GM12878 (cell line): ENCODE results near the gene KDM1B.

Source experiments
- E2F4 ChIP-seq: IDR thresholded peaks from 2 replicates; pipeline ENCODE4 v1.6.1; 2012; ENCODE audit warnings: low read depth, low read length, improper control_type of control experiment
- EZH2 ChIP-seq: IDR thresholded peaks from 2 replicates; pipeline ENCODE4 v1.6.1; 2012; ENCODE audit warnings: low read depth, mild to moderate bottlenecking, control low read depth, inconsistent platforms, low read length, borderline replicate concordance; ENCODE audit not compliant: control insufficient read depth
- IRF4 ChIP-seq: IDR thresholded peaks from 2 replicates; pipeline ENCODE4 v1.6.1; 2011; ENCODE audit warnings: low read depth, low read length
- NFIC ChIP-seq: IDR thresholded peaks from 2 replicates; pipeline ENCODE4 v1.6.1; 2012; ENCODE audit warnings: low read depth, mild to moderate bottlenecking, inconsistent platforms, low read length, moderate library complexity
- SIX5 ChIP-seq: IDR thresholded peaks from 2 replicates; pipeline ENCODE4 v1.6.1; 2011; ENCODE audit warnings: mild to moderate bottlenecking, low read depth, low read length, moderate library complexity; ENCODE audit not compliant: severe bottlenecking
- TAF1 ChIP-seq: IDR thresholded peaks from 2 replicates; pipeline ENCODE4 v1.6.1; 2011; ENCODE audit warnings: mild to moderate bottlenecking, low read depth, low read length, borderline replicate concordance
- TCF12 ChIP-seq: IDR thresholded peaks from 2 replicates; pipeline ENCODE4 v1.6.1; 2011; ENCODE audit warnings: low read depth, mild to moderate bottlenecking, low read length
- ZBTB33 ChIP-seq: fragments of 450-650 bp; IDR thresholded peaks from 2 replicates; pipeline ENCODE4 v1.6.1; 2017; ENCODE audit warnings: mild to moderate bottlenecking

- no peak for TF ChIP-seq NFIC
- TF ChIP-seq EZH2, result no peak
- no peak for TF ChIP-seq IRF4
- no peak for TF ChIP-seq TAF1
- TF ChIP-seq ZBTB33, result no peak
- no peak for TF ChIP-seq SIX5
- TF ChIP-seq TCF12, result no peak
- no peak for TF ChIP-seq E2F4
Measured at GRCh38 chr6:18253635-18254034, 98.4 kb downstream of the KDM1B start.
